Stimulated activated naive CD4-positive, alpha-beta T cell (primary cell): ENCODE data around the gene MUC20.
"Not testable (repeated sequence)": the region's sequence is repeated elsewhere in the genome, so short reads cannot be mapped to it uniquely, and the experiment has no call there.

Source experiments
- DNase-seq, 6 experiments: peaks; one replicate each; lab custom pipeline; 2025; lab: John Stamatoyannopoulos, UW

MUC20 gene

DNA sequence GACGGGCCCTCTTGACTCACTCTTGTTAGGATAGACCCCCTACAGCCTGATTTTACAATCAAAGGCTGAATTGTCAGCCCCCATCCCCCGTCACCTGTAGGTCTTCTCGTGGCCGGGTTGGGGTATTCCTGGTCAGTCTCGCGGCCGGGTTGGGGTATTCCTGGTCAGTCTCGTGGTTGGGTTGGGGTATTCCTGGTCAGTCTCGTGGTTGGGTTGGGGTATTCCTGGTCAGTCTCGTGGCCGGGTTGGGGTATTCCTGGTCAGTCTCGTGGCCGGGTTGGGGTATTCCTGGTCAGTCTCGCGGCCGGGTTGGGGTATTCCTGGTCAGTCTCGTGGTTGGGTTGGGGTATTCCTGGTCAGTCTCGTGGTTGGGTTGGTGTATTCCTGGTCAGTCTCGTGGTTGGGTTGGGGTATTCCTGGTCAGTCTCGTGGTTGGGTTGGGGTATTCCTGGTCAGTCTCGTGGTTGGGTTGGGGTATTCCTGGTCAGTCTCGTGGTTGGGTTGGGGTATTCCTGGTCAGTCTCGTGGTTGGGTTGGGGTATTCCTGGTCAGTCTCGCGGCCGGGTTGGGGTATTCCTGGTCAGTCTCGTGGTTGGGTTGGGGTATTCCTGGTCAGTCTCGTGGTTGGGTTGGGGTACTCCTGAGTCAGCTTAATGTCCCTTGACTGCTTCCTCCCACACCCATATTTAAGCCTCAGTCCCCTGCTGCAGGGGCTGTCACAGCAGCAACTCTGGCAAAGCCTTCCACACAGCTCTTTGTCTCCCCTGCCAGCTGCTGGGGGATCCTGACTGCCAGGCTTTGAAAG lies 50.3 kb downstream of the MUC20 start:
- DNase-seq: not testable (repeated sequence)

DNA sequence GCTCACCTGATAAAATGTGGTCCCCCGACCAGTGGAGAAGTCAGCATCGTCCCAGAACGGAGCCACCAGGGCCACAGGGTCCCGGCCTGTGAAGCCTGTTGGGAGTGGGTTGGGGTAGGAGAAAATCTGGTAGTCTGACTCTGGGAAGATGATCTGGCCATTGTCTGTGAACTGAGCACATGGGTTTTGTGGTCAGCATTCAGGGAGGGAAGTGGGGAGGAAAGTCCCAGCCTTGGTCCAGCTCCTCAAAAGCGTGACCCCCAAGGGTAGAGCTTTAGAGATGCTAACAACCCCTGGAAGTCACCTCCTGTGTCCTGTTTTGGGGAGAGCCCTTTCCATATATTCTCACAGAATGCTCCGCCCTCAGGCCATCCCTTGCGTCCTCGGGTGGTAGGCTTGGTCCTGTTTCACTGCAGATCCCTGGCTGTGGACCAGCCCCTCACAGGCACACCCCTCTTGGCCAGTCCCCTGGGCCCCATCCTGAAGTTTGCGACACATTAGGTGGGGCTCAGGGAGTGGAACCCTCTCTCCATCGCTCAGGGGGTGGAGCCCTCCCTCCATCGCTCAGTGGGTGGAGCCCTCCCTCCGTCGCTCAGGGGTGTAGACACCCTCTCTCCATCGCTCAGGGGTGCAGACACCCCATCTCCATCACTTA lies 51.0 kb downstream of the MUC20 start:
- no peak for DNase-seq

DNA sequence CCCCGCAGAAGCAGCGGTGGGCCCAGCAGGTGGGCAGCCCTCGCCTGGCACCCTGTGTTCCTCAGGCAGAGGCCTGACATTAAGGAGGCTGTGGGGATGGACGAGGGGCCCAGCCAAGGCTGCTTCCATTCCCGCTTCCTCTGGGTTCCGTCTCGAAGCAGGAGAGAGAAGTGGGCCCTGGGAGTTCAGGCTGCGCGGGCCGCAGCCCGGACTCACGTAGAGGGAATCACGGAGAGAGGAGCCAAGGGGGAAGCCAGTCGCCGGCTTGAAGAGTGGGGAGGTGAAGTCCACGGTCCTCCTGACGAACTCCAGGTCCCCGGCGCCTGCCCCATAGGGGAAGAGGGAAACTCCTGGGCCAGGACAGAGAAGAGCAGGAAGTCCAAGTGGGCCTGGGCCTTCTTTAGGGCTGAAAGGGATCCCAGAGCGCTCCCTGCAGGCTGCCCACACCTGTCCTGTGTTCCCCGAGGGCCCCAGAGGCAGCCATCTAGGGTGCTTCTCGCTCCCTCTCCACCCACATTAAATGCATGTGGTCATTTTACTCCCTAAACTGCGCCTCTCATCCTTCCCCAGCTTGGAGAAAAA lies 53.3 kb downstream of the MUC20 start:
- DNase-seq: no peak

DNA sequence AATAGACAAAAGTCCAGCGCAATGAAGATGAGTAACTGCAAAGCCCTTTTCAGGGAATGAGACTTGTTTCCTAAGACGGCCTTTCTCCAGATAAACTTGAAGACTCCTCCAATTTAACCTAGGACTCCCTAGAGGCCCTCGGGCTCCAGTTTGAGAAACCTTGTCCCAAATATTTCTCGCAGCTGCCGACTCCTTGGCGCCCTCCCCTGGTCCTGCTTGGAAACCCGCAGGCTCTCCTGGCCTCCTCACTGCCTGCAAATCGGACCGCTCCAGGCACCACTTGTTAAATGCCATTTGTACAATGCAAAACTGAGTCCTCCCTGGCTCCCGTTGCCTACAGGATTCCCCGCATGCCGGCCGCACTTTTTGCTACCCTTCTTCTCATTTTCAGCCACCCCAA lies 54.1 kb downstream of the MUC20 start:
- DNase-seq: no peak

DNA sequence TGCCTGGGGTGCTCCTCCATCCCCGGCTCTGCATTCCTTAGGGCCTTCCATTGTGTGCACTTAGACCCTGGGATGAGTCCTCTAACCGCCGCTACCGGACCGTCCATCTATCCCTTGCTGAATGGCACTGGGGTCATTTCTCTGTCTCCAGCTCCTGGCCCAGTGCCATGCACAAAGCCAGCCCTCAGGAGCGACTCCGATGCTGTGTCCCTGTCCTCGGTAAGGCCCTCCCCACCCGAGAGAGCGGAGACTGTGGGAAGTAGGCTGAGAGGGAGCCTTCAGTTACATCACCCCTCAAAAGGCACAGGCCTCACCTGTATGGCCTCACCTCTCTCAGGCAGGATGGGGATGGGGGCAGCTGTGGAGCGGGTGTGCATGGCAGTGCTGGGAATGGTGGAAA lies 57.2 kb downstream of the MUC20 start:
- DNase-seq: no peak

DNA sequence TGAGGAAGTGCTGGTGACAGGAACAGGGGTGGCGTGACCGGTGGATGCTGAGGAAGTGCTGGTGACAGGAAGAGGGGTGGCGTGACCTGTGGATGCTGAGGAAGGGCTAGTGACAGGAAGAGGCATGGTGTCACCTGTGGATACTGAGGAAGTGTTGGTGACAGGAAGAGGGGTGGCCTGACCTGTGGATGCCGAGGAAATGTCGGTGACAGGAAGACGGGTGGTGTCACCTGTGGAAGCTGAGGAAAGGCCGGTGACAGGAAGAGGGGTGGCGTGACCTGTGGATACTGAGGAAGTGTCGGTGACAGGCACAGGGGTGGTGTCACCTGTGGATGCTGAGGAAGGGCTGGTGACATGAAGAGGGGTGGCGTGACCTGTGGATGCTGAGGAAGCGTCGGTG lies 60.5 kb downstream of the MUC20 start:
- DNase-seq: not testable (repeated sequence)
